ENCODE data around the gene NPAS3.
"Not testable (repeated sequence)": the region's sequence is repeated elsewhere in the genome, so short reads cannot be mapped to it uniquely, and the experiment has no call there.

Gene NPAS3

DNA sequence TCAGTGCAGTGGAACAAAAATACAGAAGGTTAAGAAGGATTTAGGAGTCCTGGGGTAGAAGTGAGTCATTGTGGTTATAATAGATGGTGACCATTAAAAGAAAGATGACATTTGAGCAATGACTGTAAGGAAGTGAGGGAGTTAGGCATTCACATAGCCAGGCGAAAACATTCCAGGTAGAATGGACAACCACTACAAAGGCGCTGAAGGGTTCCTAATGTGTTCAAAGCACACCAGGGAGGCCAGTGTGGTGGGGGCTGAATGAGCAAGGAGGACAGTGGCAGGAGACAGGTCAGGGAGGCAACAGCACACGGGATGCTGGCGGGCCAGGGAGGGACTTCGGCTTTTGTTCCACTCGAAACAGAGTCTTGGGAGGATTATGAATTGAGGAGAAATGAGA lies 129.9 kb downstream of the NPAS3 start:
- no peak overlapping the region for H3K4me3 ChIP-seq (ENCODE audit: low read depth, low read length)
- TF ChIP-seq, protein P1, sequence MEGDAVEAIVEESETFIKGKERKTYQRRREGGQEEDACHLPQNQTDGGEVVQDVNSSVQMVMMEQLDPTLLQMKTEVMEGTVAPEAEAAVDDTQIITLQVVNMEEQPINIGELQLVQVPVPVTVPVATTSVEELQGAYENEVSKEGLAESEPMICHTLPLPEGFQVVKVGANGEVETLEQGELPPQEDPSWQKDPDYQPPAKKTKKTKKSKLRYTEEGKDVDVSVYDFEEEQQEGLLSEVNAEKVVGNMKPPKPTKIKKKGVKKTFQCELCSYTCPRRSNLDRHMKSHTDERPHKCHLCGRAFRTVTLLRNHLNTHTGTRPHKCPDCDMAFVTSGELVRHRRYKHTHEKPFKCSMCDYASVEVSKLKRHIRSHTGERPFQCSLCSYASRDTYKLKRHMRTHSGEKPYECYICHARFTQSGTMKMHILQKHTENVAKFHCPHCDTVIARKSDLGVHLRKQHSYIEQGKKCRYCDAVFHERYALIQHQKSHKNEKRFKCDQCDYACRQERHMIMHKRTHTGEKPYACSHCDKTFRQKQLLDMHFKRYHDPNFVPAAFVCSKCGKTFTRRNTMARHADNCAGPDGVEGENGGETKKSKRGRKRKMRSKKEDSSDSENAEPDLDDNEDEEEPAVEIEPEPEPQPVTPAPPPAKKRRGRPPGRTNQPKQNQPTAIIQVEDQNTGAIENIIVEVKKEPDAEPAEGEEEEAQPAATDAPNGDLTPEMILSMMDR (IDR thresholded peaks at IDR 0.05; ENCODE audit: borderline replicate concordance, insufficient read depth, low read depth, low read length), result no peak

DNA sequence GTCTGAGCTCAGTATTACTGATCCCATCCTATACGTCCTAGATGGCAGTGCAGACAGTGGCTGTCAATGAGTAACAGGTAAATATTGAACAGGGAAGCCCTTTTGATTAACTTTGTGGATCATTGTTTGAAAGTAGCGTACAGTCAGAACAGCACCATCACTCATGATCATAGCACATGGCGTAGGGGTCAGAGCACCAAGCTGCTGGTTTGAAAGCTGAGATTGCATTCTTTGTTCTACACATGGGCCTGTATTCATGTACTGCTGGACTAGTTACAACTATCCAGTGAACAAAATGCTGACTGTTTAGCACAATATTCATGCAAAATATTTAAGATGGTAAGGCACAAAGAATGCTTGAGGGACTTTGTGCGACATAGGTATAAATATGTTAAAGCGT lies 131.8 kb downstream of the NPAS3 start:
- no peak overlapping the region for H3K4me3 ChIP-seq (ENCODE audit: low read depth, low read length)
- TF ChIP-seq, protein P1 (IDR thresholded peaks at IDR 0.05; ENCODE audit: borderline replicate concordance, insufficient read depth, low read depth, low read length), result no peak

DNA sequence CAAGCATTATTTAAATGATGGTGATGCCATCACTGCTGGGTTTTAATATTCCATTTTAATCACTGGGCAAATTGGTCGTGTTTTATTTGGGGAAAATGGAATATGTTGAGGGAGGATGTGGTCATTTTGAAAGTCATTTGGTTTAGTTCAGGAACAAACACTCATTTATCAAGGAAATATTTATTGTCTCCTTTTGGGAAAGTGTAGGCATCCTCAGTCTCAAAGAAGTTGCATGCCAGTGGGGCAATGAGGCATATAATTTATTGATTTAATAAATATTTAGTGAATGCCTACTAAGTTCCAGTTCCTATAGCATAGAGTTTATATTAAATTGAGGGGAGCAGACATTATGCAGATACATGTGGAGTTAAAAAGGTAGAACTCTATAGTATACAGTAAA lies 134.3 kb downstream of the NPAS3 start:
- TF ChIP-seq, protein P1 (IDR thresholded peaks at IDR 0.05; ENCODE audit: borderline replicate concordance, insufficient read depth, low read depth, low read length), result no peak
- no peak overlapping the region for H3K4me3 ChIP-seq (ENCODE audit: low read depth, low read length)

DNA sequence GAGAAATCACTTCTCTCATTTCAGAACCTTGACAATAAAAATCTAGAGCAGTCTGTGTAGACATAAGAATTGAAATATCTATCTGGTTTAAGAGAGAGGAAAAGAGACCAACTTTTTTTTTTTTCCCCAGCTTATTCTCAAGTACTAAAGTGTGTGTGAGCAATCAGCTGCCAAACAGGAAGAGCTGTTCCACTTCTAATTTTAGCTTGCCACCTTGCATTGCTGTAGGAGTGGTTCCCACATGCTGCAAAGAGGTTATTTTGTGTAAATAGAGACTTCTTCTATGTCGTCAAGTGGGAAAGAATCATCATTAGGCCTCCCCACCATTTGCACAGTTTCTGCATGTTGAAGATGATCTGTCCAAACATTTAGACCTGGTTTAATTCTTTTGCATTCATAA lies 142.6 kb downstream of the NPAS3 start:
- H3K4me3 ChIP-seq (ENCODE audit: low read depth, low read length), result no peak overlapping the region
- TF ChIP-seq, protein P1 (IDR thresholded peaks at IDR 0.05; ENCODE audit: borderline replicate concordance, insufficient read depth, low read depth, low read length), result no peak

DNA sequence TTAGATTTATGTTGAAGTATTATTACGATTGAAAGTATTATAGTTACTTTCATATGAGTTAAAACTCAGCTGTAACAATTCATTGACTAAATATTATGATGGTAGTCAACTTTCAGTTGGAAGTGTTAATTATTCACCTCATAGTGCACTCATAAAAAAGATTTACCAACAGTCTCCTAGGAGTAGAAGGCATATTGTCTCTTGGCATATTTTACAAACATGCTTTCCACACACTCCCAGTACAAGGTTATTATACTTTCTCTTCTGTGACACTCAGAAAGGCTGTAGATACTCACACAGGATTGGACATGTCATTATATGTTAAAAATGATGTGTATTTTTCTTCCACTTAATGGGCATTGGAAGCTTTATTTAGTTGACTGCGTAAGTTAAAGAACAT lies 147.1 kb downstream of the NPAS3 start:
- TF ChIP-seq, protein P1 (IDR thresholded peaks at IDR 0.05; ENCODE audit: borderline replicate concordance, insufficient read depth, low read depth, low read length), result no peak
- H3K4me3 ChIP-seq (ENCODE audit: low read depth, low read length), result no peak overlapping the region

DNA sequence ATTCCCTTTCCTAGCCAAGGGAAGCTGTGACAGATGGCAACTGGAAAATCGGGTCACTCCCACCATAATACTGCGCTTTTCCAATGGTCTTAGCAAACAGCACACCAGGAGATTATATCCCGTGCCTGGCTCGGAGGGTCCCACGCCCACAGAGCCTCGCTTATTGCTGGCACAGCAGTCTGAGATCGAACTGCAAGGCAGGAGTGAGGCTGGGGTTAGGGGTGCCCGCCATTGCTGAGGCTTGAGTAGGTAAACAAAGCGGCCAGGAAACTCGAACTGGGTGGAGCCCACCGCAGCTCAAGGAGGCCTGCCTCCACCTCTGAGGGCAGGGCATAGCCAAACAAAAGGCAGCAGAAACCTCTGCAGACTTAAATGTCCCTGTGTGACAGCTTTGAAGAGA lies 149.6 kb downstream of the NPAS3 start:
- not testable (repeated sequence) for H3K4me3 ChIP-seq (ENCODE audit: low read depth, low read length)

DNA sequence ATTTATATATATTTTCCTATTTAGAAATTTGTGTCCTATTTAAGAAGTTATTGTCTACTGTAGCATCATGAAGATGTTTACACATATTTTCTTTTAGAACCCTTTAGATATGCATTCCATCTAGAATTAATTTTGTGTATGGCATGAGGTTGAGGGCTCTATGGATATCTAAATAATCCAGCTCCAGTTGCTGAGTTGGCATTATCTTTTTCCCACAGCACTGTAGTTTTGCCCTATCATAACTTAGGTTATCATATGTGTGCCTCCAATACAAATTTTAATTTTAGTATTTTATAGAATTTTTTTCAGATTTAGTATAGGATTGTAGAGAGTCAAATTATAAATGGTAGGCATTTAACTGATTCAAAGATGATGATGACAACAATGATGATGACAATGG lies 159.3 kb downstream of the NPAS3 start:
- TF ChIP-seq, protein P1 (IDR thresholded peaks at IDR 0.05; ENCODE audit: borderline replicate concordance, insufficient read depth, low read depth, low read length), result no peak
- H3K4me3 ChIP-seq (ENCODE audit: low read depth, low read length), result no peak overlapping the region

DNA sequence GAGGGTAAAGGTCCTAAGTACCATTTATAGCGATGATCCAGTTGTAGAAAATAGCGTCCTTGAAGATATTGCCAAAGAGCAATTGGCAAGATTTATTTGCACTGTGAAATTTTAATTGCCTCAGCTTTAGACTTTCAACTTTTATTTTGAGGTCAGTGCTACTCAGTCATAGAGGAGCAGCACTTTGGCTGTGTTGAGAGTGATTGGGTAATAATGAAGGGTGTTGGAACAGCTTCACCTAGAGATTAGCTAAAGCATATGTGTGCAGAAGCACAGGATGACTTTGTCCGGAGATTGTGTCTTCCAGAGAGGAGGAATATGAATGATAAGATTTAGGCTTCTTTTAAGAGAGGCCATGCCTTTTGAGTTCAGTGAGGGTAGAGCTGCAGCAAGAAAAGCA lies 164.8 kb downstream of the NPAS3 start:
- no peak overlapping the region for H3K4me3 ChIP-seq (ENCODE audit: low read depth, low read length)
- TF ChIP-seq, protein P1 (IDR thresholded peaks at IDR 0.05; ENCODE audit: borderline replicate concordance, insufficient read depth, low read depth, low read length), result no peak

All from GM12875 (cell line).